ENCODE results near the gene ZNF326. TPM values are rescaled to one million over a fixed set of nuclear protein-coding genes. Genes with fewer than 3 reads are reported as not detected.

The ZNF326 gene
- total and polyA plus RNA-seq, 2 of the 4 experiments (the other 2 are of a cell fraction): 4.5 to 17.0 TPM

DNA sequence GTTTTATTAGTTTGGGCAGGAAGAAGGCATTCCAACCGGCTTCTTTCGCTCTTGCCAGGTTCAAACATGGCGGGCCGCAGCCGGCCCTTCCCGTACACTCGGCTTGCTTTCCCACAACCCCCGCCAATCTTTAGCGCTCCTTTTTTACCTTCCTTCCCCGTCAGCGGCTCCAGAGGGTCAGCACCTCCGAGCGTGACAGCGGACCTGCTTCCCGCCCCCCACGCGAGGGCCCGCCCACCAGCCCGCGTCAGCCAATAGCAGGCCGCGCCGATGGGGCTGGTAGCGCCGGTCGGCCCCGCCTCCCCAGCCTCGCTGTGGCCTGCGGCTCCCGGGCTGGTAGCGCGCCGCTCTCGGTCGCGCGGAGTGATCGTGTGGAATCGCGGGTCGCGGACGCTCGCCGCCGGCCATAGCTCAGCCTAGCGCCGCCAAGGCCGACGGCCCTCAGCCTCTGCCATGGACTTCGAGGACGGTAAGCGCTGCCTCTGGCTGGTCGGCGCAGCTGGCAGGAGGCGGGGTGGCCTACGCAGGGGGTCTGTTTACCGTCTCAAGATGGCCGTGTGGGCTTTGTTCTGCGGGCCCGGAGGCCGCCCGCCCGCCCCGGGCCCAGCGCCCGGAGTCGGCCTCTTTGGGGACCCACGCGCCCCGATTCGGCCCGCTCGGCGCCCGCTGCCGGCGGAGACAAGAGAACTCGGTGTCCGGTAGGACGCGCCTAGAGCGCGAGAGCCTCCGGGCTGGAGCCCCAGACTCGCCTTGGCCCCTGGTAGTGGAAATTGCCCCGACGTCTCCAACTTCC, at the start of gene ZNF326 (continued):
- TF ChIP-seq MXI1 (IDR thresholded peaks at IDR 0.05; ENCODE audit: borderline replicate concordance, low read depth, low read length) (peak; percentile 54; the same call in 1 of the 2 replicates), RFX5 (IDR thresholded peaks at IDR 0.05; ENCODE audit: low read depth, low read length) (no peak), BHLHE40 (IDR thresholded peaks at IDR 0.05; ENCODE audit: low read depth, low read length) (peak; percentile 85)

DNA sequence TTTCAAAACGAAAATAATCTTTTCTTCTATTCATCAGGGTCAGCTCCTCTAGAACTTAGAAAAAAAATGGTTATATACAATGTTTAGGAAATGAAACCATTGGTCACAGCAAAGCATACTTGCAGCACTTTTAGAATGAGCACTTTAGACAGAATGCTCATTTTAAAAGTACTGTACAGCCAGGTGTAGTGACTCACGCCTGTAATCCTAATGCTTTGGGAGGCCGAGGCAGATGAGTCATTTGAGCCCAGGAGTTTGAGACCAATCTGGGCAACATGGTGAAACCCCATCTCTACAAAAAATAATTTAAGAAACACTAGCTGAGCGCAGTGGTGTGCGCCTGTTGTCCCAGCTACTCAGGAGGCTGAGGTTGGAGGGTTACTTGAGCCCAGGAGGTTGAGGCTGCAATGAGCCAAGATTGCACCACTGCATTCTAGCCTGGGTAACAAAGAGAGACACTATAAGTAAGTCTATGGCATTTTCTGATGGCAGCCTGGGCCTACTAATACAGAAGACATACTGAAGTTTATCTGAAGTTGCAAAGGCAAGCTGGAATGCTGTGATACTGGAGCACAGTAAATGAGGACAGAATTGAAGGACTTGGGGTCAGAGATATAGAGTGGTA, 48.9 kb upstream of the ZNF326 start:
- peak; percentile 60; the same call in 1 of the 2 replicates for TF ChIP-seq FOS (IDR thresholded peaks at IDR 0.05; ENCODE audit: low read depth, low read length)
- TF ChIP-seq SMC3 (IDR thresholded peaks at IDR 0.05; ENCODE audit: low read depth, low read length): no peak
- peak; percentile 7; the same call in 1 of the 2 replicates for TF ChIP-seq BHLHE40 (IDR thresholded peaks at IDR 0.05; ENCODE audit: low read depth, low read length)
- Histone ChIP-seq H3K23ac (ENCODE audit: low read depth, low read length) (no peak overlapping the region), H3K4me2 (ENCODE audit: low read depth, low read length) (no peak overlapping the region), H4K8ac (ENCODE audit: low read depth in 2 of 2, low read length in 2 of 2) (peak overlapping the region in 1 of 2 experiments; percentile 50; a peak in 2 of 4 replicates), H3K56ac (ENCODE audit: extremely low read depth, insufficient read depth, low read length) (peak overlapping the region; percentile 38; the same call in 1 of the 2 replicates), H2BK20ac (ENCODE audit: low read depth, low read length) (peak overlapping the region; percentile 12; the same call in 1 of the 2 replicates), H3K18ac (ENCODE audit: low read depth, low read length) (no peak overlapping the region), H4K20me1 (ENCODE audit: insufficient read depth, low read length) (no peaks in the 10 kb centered on the region), H3K9ac (ENCODE audit: low read depth, low read length) (no peak overlapping the region), H3K27ac (ENCODE audit: insufficient read depth, low read length) (peak overlapping the region; percentile 39; the same call in 1 of the 2 replicates), H2BK120ac (ENCODE audit: low read depth, low read length) (no peak overlapping the region), H2BK5ac (ENCODE audit: low read depth, low read length, poor library complexity, severe bottlenecking) (peak overlapping the region; percentile 65), H2AK9ac (replicated peaks; ENCODE audit: low read depth, low read length, poor library complexity) (no peak overlapping the region), H3K4me1 (ENCODE audit: control insufficient read depth, insufficient read depth, low read length) (peaks cover 21% of the 10 kb centered on the region), H3K27me3 (ENCODE audit: control insufficient read depth, insufficient read depth, low read length) (no peaks in the 10 kb centered on the region), H3K14ac (replicated peaks; ENCODE audit: low read depth, low read length) (0 out of 2 replicates have a peak overlapping the region, but pooled peaks have one; percentile 40), H3K9me3 (ENCODE audit: control insufficient read depth, insufficient read depth, low read length) (peaks cover 2% of the 10 kb centered on the region), H3K79me1 (ENCODE audit: low read depth in 1 of 2, low read length in 2 of 2) (no peaks in the 10 kb centered on the region), H3K4ac (ENCODE audit: low read depth, low read length) (0 out of 2 replicates have a peak overlapping the region, but pooled peaks have one; percentile 40), H2AFZ (replicated peaks; ENCODE audit: low read length, poor library complexity) (no peak overlapping the region), H4K5ac (ENCODE audit: low read depth, low read length) (no peak overlapping the region), H3K36me3 (ENCODE audit: control insufficient read depth, insufficient read depth, low read length) (no peaks in the 10 kb centered on the region), H4K91ac (ENCODE audit: insufficient read depth, low read depth, low read length) (peak overlapping the region; percentile 57), H2BK15ac (ENCODE audit: low read depth, low read length) (peak overlapping the region; percentile 7; the same call in 1 of the 3 replicates), H2AK5ac (ENCODE audit: low read depth, low read length) (no peak overlapping the region), H3K4me3 (ENCODE audit: insufficient read depth, low read depth, low read length) (no peak overlapping the region), H3K9me1 (ENCODE audit: insufficient read depth, low read length) (peaks cover 23% of the 10 kb centered on the region)
- ChIA-PET POLR2A (ENCODE audit: unreplicated experiment) (interaction anchor here (0.6 kb wide), 1 partner anchor 1887 kb away, joined by 6 read pairs; no protein-coding TSS in a partner anchor), CTCF (interaction anchor here (0.6 kb wide), 1 partner anchor 316 kb away, joined by 3 read pairs; no protein-coding TSS in a partner anchor)
- in situ Hi-C loops (cut with MboI; ENCODE audit: low sequenced_read_pairs): no loop called here
- intact Hi-C loops (cut with micrococcal nuclease): no loop called here
- 0% methylated on average over 1 of the region's 5 CpGs; no CpG with 5 or more reads in 1 of the 2 experiments for WGBS, 2 experiments (ENCODE audit: extremely low coverage in 2 of 2, insufficient read length in 1 of 2)
- ATAC-seq (ENCODE audit: low read depth) (peak; percentile 40), DNase-seq (peak; percentile 85)
- dilution Hi-C loops (cut with HindIII; ENCODE audit: low sequenced_read_pairs, unreplicated experiment): no loop called here
- BruUV-seq (replicated peaks): no TSS peak
